Left cardiac atrium (tissue), 4 donors: ENCODE data around the gene ARL15. TPM values are rescaled to one million over a fixed set of nuclear protein-coding genes. Genes with fewer than 3 reads are reported as not detected.

Source experiments
- ATAC-seq, 2 donors: fragments of 200-7000 bp; cut with Tn5 transposase; one replicate each; pipeline ENCODE4 v1.9.1; 2020; ENCODE audit warnings: mild to moderate bottlenecking in 2 of 2, moderate library complexity in 2 of 2
- DNase-seq: peaks from one replicate; pipeline ENCODE4 v3.0.0-alpha.2; 2020
- intact Hi-C, 2 donors: fragments of 100-400 bp; cut with DNase I; formaldehyde crosslinking; loops; one replicate each; pipeline versions ENCODE4 v1.14.1 to v1.15.1; 2022 to 2023
- total RNA-seq, 2 donors: library from RNA; stranded (reverse); fragmentation: NEBNext Ultra II Directional; extraction: Animal tissue kit (Norgen Biotek cat#: 25700); gene quantifications; one replicate each; pipeline ENCODE4 v1.2.1, GENCODE V29; 2021
- donor health status: DM: no; HTN: yes; CAD: no.
- donor health status: DM: no; HTN: yes; CAD: no; lungs with severe emphysema.
- donor health status: DM: yes; HTN: yes; CAD: no.
- donor health status: Dilated cardiomyopathy.

Gene ARL15
- total RNA-seq, 2 donors from 2014 or later = 19.0 to 22.7 TPM

DNA sequence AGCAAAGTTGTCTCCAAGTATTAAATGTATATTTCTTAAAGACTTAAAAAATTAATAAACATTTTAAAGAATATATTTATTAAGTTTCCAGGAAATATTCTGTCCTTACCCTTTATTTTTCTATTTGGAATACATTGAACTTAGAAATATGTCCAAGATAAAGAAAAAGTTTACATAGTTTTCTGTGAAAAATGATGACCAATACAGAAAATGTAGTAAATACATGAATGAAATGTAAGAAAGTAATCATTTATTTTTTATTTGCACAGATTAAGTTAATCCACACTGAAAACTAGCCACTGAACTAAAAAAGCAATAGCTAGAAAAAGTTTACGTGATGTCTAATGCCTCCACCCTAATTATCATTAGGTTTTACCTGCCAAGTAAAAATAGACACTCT lies 273.2 kb downstream of the ARL15 start:
- ATAC-seq (no peak), DNase-seq (no peak)
- intact Hi-C loops = no loop called here

- ATAC-seq (no peak), DNase-seq (no peak)
- intact Hi-C loops = no loop called here
Measured at GRCh38 chr5:54030981-54031380, 279.4 kb downstream of the ARL15 start.

DNA sequence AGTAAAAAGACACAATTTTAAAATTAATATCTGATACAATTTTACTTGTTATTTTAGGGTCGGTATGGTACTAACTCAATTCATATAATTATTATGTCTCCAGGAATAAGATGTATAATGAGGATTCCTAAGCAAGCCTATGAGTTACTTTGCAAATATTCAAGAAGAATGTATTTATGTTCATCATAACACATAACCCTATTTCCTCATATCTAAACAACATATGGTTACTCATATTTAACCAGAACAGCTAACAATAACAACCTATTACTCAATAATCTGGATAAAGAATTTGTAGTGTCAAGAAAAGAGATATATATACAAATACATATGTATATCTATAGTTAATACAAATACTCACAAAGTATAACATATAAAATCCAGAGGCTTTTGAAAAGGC lies 285.9 kb downstream of the ARL15 start:
- intact Hi-C loops = no loop called here
- ATAC-seq = no peak
- DNase-seq = no peak

- ATAC-seq (no peak), DNase-seq (no peak)
- intact Hi-C loops = no loop called here
Measured at GRCh38 chr5:54022223-54022622, 288.1 kb downstream of the ARL15 start.

GRCh38 chr5:54021431-54022164 lies 288.8 kb downstream of the ARL15 start:
- ATAC-seq (no peak), DNase-seq (no peak)
- intact Hi-C loops = no loop called here

DNA sequence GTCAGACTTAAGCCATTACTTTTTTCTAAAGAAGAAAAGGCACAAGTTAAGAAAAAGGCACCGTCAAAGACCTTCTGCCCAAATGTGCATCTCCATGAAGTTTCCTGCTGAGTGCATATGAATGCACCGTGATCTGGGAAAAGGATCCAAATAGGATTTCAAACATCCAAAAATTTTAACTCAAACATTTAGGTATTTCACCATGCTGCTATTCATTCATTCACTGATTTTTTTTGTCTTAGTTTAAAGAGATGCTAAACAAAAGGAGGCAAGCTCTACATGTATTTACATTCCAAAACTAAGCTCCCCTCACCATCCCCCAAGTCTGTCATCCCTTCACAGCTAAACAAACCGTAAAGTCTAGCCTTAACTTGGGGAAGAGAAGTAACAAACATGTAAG lies 291.9 kb downstream of the ARL15 start:
- intact Hi-C loops = no loop called here
- ATAC-seq (no peak), DNase-seq (no peak)

DNA sequence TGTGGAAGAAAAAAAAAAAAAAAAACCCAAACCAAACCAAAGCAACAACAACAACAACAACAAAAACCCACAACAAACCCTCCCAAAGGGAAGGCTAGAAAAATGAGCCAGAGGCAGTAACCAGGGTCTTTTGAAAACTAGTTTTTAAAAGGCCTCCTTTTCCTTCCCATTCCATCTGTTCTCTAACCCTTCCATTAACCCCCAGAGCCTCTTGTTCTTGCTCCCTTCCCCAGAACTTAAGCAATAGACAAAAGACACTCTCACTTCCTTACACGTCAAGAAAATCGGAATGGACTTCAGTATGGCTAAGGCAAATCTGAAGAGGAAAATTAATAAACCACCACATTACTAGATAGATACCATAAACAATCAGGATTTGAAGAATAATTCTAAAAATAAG lies 292.8 kb downstream of the ARL15 start:
- ATAC-seq (no peak), DNase-seq (no peak)
- intact Hi-C loops = loop anchor here in 1 of 2 donors (2.0 kb wide), 1 partner anchor 61 kb away; no protein-coding TSS in a partner anchor

GRCh38 chr5:54013556-54014194 lies 296.7 kb downstream of the ARL15 start:
- ATAC-seq (peak in 1 of 2 donors; percentile 54), DNase-seq (peak; percentile 29)
- intact Hi-C loops = no loop called here

- DNase-seq (no peak), ATAC-seq (no peak)
- intact Hi-C loops = no loop called here
Measured at GRCh38 chr5:54009828-54010227, 300.5 kb downstream of the ARL15 start.

- DNase-seq (no peak), ATAC-seq (no peak)
- intact Hi-C loops = no loop called here
Measured at GRCh38 chr5:54009357-54009756, 301.0 kb downstream of the ARL15 start.

- ATAC-seq (no peak), DNase-seq (no peak)
- intact Hi-C loops = no loop called here
Measured at GRCh38 chr5:54007827-54008777, 302.3 kb downstream of the ARL15 start.

DNA sequence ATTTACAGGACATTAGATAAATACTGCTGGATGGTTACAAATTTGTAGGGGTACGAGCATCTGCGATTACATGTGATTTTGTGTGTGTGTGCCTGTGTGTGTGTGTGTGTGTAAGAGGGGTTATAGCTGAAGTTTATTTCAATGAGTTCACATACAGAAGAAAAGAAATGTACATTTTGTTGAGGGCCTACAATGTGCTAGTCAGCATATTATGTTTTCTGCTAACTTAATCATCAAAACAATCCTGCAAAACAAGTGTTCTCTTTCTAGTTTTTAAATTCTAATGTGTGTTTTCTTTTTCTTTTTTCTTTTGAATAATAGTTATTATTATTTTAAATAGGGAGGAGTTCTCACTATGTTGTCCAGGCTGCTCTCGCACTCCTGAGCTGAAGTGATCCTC lies 305.7 kb downstream of the ARL15 start:
- intact Hi-C loops = no loop called here
- ATAC-seq (no peak), DNase-seq (no peak)

DNA sequence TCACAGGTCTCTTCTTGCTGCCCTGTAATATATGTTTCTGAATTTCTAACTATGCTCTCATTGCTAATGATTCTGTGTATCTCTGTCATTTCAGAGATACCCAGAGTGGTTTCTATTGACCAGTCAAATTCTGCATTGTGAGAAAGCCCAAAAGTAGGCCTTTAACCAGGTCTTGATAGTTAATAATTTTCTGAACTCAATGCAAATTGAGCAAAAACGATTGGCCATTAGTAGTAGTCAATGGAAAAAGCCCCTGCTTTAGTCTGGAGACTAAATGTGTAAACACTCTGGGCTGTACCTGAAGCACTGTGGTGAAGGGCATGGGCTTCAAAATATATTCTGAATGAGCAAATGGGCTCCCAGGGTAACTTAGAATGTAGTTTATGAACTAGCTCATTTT lies 307.6 kb downstream of the ARL15 start:
- DNase-seq (no peak), ATAC-seq (no peak)
- intact Hi-C loops = no loop called here

DNA sequence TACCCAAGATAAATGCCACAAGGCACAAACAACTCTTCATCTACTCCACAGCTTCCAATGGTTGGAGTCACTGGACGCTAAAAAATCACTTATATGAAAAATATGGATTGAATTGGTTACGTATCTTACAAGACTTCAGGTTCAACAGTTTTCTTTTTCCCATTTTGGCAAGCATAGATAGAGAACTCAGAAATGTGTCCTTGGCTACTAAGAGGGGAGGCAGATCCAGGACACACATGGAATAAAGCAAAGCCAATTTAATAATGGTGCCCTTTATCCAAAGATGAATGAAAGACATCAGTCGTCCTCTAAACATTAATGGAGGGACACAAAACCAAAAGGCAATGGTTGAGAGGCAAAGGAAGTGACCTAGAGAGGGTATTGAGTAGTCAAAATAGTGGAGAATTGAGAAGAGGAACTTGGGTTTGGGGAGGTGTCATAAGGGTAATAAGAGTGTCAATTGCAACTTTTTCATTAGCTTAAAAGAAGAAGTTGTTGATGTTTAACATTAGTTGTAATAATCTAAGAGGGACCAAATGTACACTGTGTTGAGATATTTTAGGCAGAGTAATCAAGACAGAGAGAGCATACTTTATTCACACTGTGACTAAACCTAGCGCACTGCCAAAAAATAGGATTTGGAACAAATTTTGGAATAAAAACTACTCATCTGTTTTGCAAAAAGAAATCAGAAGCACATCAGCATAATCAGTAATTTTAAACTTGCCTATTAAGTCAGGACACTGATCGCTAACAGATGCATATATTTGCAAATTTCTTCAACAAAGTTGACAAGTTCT lies 308.2 kb downstream of the ARL15 start:
- no peak for DNase-seq
- intact Hi-C loops = no loop called here
- peak in 1 of 2 donors; percentile 31 for ATAC-seq

DNA sequence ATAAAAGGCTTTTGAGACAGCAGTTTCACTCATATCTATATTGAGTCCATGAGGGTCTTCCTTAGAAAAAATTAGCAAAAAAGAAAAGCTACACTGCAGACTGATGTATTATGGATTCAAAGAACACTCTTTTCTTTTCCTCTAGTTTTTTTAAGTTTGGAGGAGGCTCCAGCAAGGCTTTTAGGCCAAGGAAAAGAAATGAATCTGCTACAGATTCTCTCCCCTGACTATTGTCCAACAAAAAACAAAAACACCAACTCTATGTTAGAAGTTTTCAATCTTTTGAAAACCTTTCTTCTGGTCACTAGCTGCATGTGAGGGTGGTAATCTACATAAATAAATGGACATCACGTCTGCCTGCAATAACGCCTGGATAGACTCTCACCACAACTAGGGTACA lies 310.4 kb downstream of the ARL15 start:
- DNase-seq (no peak), ATAC-seq (no peak)
- intact Hi-C loops = no loop called here

GRCh38 chr5:53997736-53998627 lies 312.4 kb downstream of the ARL15 start:
- intact Hi-C loops = no loop called here
- DNase-seq = no peak
- ATAC-seq = no peak

DNA sequence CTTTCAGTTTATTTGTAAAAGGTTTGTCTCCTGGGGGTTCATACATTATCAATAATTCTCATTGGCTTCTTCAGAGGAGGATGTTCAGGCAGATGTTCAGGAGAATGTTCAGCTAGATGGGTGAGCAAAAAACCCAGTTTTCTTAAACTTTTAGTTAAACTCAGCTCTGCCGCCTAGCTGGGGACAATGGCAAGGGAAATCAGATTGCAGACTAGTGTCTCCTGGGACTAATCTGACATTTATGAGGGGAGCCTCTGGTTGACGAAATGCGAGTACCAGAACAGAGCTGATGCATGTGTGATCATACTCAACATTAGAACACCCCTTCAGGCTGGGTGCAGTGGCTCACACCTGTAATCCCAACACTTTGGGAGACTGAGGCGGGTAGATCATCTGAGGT lies 314.4 kb downstream of the ARL15 start:
- no peak for DNase-seq
- no peak for ATAC-seq
- intact Hi-C loops = no loop called here

DNA sequence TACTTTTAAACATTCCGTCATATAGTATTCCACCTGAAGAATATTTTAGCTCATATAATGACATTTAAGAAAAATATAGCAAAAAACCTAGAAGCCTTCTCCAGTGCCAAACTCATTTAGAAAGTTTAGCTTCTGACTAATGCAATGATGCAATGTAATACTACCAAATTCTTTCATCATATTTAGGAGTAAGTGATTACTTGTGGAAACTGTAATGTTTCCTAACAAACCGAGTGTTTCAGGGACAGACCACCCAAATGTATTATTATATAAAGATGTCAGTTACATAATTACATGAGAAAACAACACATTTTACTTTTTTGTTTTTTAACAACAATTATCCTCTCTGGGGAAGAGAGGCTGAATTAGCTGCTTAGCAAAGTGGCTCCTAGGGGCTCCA lies 316.2 kb downstream of the ARL15 start:
- DNase-seq = no peak
- intact Hi-C loops = no loop called here
- ATAC-seq = peak in 1 of 2 donors; percentile 25
